ENCODE data around the gene MLLT3. TPM values are rescaled to one million over a fixed set of nuclear protein-coding genes. Genes with fewer than 3 reads are reported as not detected.
A peak's percentile ranks its signal among the peaks of the same experiment; 100 is the strongest.

MLLT3 gene
- total and polyA plus RNA-seq, 2 experiments from 2014 or later, result 13.7 to 39.2 TPM

- Histone ChIP-seq H3K4me2 (peak overlapping the region; percentile 96), H2AFZ (peak overlapping the region; percentile 70), H3K9me2 (replicated peaks; ENCODE audit: insufficient read depth) (no peaks in the 10 kb centered on the region), H3K79me2 (peaks cover 58% of the 10 kb centered on the region), H3K36me3 (replicated peaks; ENCODE audit: insufficient read depth, low read depth) (no peaks in the 10 kb centered on the region), H3K9me3 (ENCODE audit: low read depth) (no peaks in the 10 kb centered on the region), H3K27me3 (no peaks in the 10 kb centered on the region), H3K27ac (peak overlapping the region; percentile 87), H4K20me1 (ENCODE audit: insufficient read depth, poor library complexity, severe bottlenecking) (no peaks in the 10 kb centered on the region), H3K4me1 (ENCODE audit: insufficient read depth) (peaks cover 7% of the 10 kb centered on the region), H3K4me3 (peak overlapping the region; percentile 86)
- peak; percentile 41 for DNase-seq (ENCODE audit: low spot score)
- no peak for TF ChIP-seq EZH2phosphoT487 (IDR thresholded peaks at IDR 0.05; ENCODE audit: low read depth, severe bottlenecking, unreplicated experiment)
- no peak for TF ChIP-seq EZH2 (IDR thresholded peaks at IDR 0.05; ENCODE audit: borderline replicate concordance)
- TF ChIP-seq CTCF (IDR thresholded peaks at IDR 0.05; ENCODE audit: poor library complexity), result no peak
- under 1% methylated on average over 48 of the region's 65 CpGs for WGBS (ENCODE audit: low lambda C conversion rate, missing lambda C conversion rate)
Measured at GRCh38 chr9:20620650-20621470, 1.4 kb downstream of the MLLT3 start.

- H3K27me3 ChIP-seq, result no peaks in the 10 kb centered on the region
- peak; percentile 19 for DNase-seq (ENCODE audit: low spot score)
- H2AFZ ChIP-seq, result peak overlapping the region; percentile 70
- H3K27ac ChIP-seq, result peak overlapping the region; percentile 54
- no peaks in the 10 kb centered on the region for H3K9me2 ChIP-seq (replicated peaks; ENCODE audit: insufficient read depth)
- 13% methylated on average over 14 of the region's 15 CpGs for WGBS (ENCODE audit: low lambda C conversion rate, missing lambda C conversion rate)
- peak overlapping the region; percentile 96 for H3K4me2 ChIP-seq
- H3K79me2 ChIP-seq, result peaks cover 69% of the 10 kb centered on the region
- H3K4me3 ChIP-seq, result peak overlapping the region; percentile 86
- peaks cover 7% of the 10 kb centered on the region for H3K4me1 ChIP-seq (ENCODE audit: insufficient read depth)
- no peak for TF ChIP-seq EZH2phosphoT487 (IDR thresholded peaks at IDR 0.05; ENCODE audit: low read depth, severe bottlenecking, unreplicated experiment)
- no peak for TF ChIP-seq EZH2 (IDR thresholded peaks at IDR 0.05; ENCODE audit: borderline replicate concordance)
- no peak for TF ChIP-seq CTCF (IDR thresholded peaks at IDR 0.05; ENCODE audit: poor library complexity)
- H3K9me3 ChIP-seq (ENCODE audit: low read depth), result no peaks in the 10 kb centered on the region
- no peaks in the 10 kb centered on the region for H3K36me3 ChIP-seq (replicated peaks; ENCODE audit: insufficient read depth, low read depth)
- no peaks in the 10 kb centered on the region for H4K20me1 ChIP-seq (ENCODE audit: insufficient read depth, poor library complexity, severe bottlenecking)
Measured at GRCh38 chr9:20619487-20620200, 2.7 kb downstream of the MLLT3 start.

- Histone ChIP-seq H2AFZ (no peak overlapping the region), H3K4me2 (peak overlapping the region; percentile 96), H4K20me1 (ENCODE audit: insufficient read depth, poor library complexity, severe bottlenecking) (no peaks in the 10 kb centered on the region), H3K9me3 (ENCODE audit: low read depth) (no peaks in the 10 kb centered on the region), H3K4me1 (ENCODE audit: insufficient read depth) (peaks cover 3% of the 10 kb centered on the region), H3K9me2 (replicated peaks; ENCODE audit: insufficient read depth) (no peaks in the 10 kb centered on the region), H3K27me3 (no peaks in the 10 kb centered on the region), H3K4me3 (no peak overlapping the region), H3K27ac (no peak overlapping the region), H3K79me2 (peaks cover 82% of the 10 kb centered on the region), H3K36me3 (replicated peaks; ENCODE audit: insufficient read depth, low read depth) (no peaks in the 10 kb centered on the region)
- WGBS (ENCODE audit: low lambda C conversion rate, missing lambda C conversion rate), result 74% methylated on average over 2 of the region's 2 CpGs
- TF ChIP-seq CTCF (IDR thresholded peaks at IDR 0.05; ENCODE audit: poor library complexity) (no peak), EZH2phosphoT487 (IDR thresholded peaks at IDR 0.05; ENCODE audit: low read depth, severe bottlenecking, unreplicated experiment) (no peak), EZH2 (IDR thresholded peaks at IDR 0.05; ENCODE audit: borderline replicate concordance) (no peak)
- DNase-seq (ENCODE audit: low spot score), result peak; percentile 20
Measured at GRCh38 chr9:20618361-20618802, 3.9 kb downstream of the MLLT3 start.
